ENCODE data around the gene DLST. TPM values are rescaled to one million over a fixed set of nuclear protein-coding genes. Genes with fewer than 3 reads are reported as not detected.

DLST gene
- total and polyA plus RNA-seq, 12 donors, result 42.0 to 205 (median 146) TPM

GRCh38 chr14:74888164-74889158, 6.7 kb downstream of the DLST start:
- H3K36me3 ChIP-seq (replicated peaks in 1 of 2), result peaks cover 0 to 54% of the 10 kb centered on the region in 2 donors
- no peak overlapping the region for H3K4me3 ChIP-seq
- 48 to 55% (median 52%) methylated on average over 12 of the region's 12 CpGs for WGBS, 4 donors
- H3K9me3 ChIP-seq (replicated peaks in 1 of 3), result no peaks in the 10 kb centered on the region
- DNase-seq, result peak in 6 of 7 donors; percentile 57 to 78 (median 70)
- TF ChIP-seq POLR2A (IDR thresholded peaks at IDR 0.05) (no peak), CTCF (IDR thresholded peaks at IDR 0.05) (no peak)
- intact Hi-C loops (cut with DNase I), result no loop called here
- no peaks in the 10 kb centered on the region for H3K27me3 ChIP-seq
- peak overlapping the region in 4 of 5 donors; percentile 17 to 80 (median 32) for H3K27ac ChIP-seq
- H3K4me1 ChIP-seq (replicated peaks in 1 of 2), result peaks cover 12 to 51% of the 10 kb centered on the region in 2 donors

GRCh38 chr14:74890262-74890661, 8.5 kb downstream of the DLST start:
- H3K9me3 ChIP-seq (replicated peaks in 1 of 3), result no peaks in the 10 kb centered on the region
- no peaks in the 10 kb centered on the region for H3K27me3 ChIP-seq
- H3K36me3 ChIP-seq (replicated peaks in 1 of 2), result peaks cover 0 to 72% of the 10 kb centered on the region in 2 donors
- 95 to 98% (median 96%) methylated on average over 6 of the region's 6 CpGs for WGBS, 4 donors
- TF ChIP-seq POLR2A (IDR thresholded peaks at IDR 0.05) (no peak), CTCF (IDR thresholded peaks at IDR 0.05) (no peak)
- H3K27ac ChIP-seq, result no peak overlapping the region
- H3K4me3 ChIP-seq, result no peak overlapping the region
- intact Hi-C loops (cut with DNase I), result no loop called here
- DNase-seq, result no peak
- peaks cover 8 to 34% of the 10 kb centered on the region in 2 donors for H3K4me1 ChIP-seq (replicated peaks in 1 of 2)

GRCh38 chr14:74891870-74892269, 10.2 kb downstream of the DLST start:
- TF ChIP-seq CTCF (IDR thresholded peaks at IDR 0.05), result no peak
- TF ChIP-seq POLR2A (IDR thresholded peaks at IDR 0.05), result no peak
- DNase-seq, result no peak
- Histone ChIP-seq H3K9me3 (replicated peaks in 1 of 3) (no peaks in the 10 kb centered on the region), H3K36me3 (replicated peaks in 1 of 2) (peaks cover 0 to 79% of the 10 kb centered on the region in 2 donors), H3K4me1 (replicated peaks in 1 of 2) (peaks cover 15 to 34% of the 10 kb centered on the region in 2 donors), H3K4me3 (no peak overlapping the region), H3K27me3 (no peaks in the 10 kb centered on the region), H3K27ac (peak overlapping the region in 1 of 5 donors; percentile 40)
- intact Hi-C loops (cut with DNase I), result no loop called here
- 68 to 82% (median 80%) methylated on average over 6 of the region's 6 CpGs for WGBS, 4 donors

GRCh38 chr14:74892745-74893144, 11.0 kb downstream of the DLST start:
- peaks cover 0 to 88% of the 10 kb centered on the region in 2 donors for H3K36me3 ChIP-seq (replicated peaks in 1 of 2)
- TF ChIP-seq CTCF (IDR thresholded peaks at IDR 0.05) (no peak), POLR2A (IDR thresholded peaks at IDR 0.05) (no peak)
- H3K9me3 ChIP-seq (replicated peaks in 1 of 3), result no peaks in the 10 kb centered on the region
- no peak overlapping the region for H3K4me3 ChIP-seq
- DNase-seq, result no peak
- peaks cover 16 to 28% of the 10 kb centered on the region in 2 donors for H3K4me1 ChIP-seq (replicated peaks in 1 of 2)
- 68 to 87% (median 74%) methylated on average over 5 of the region's 5 CpGs for WGBS, 4 donors
- H3K27ac ChIP-seq, result no peak overlapping the region
- no peaks in the 10 kb centered on the region for H3K27me3 ChIP-seq
- intact Hi-C loops (cut with DNase I), result no loop called here

Measured in adrenal gland (tissue), 12 donors.